ENCODE results near the gene PRRX1. TPM values are rescaled to one million over a fixed set of nuclear protein-coding genes. Genes with fewer than 3 reads are reported as not detected.

The PRRX1 gene
- total and polyA plus RNA-seq, 8 donors: 1.0 to 11.6 (median 2.3) TPM

- FAIRE-seq (no peak), DNase-seq (no peak), ATAC-seq (no peak)
- H3K27ac ChIP-seq: no peak overlapping the region
- H3K27me3 ChIP-seq: no peaks in the 10 kb centered on the region
- TF ChIP-seq, protein P1, sequence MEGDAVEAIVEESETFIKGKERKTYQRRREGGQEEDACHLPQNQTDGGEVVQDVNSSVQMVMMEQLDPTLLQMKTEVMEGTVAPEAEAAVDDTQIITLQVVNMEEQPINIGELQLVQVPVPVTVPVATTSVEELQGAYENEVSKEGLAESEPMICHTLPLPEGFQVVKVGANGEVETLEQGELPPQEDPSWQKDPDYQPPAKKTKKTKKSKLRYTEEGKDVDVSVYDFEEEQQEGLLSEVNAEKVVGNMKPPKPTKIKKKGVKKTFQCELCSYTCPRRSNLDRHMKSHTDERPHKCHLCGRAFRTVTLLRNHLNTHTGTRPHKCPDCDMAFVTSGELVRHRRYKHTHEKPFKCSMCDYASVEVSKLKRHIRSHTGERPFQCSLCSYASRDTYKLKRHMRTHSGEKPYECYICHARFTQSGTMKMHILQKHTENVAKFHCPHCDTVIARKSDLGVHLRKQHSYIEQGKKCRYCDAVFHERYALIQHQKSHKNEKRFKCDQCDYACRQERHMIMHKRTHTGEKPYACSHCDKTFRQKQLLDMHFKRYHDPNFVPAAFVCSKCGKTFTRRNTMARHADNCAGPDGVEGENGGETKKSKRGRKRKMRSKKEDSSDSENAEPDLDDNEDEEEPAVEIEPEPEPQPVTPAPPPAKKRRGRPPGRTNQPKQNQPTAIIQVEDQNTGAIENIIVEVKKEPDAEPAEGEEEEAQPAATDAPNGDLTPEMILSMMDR (IDR thresholded peaks at IDR 0.05): no peak
- H3K4me3 ChIP-seq: no peak overlapping the region
- H3K36me3 ChIP-seq: no peaks in the 10 kb centered on the region
- H3K4me1 ChIP-seq: no peaks in the 10 kb centered on the region
- no peaks in the 10 kb centered on the region for H3K9me3 ChIP-seq
- WGBS, 2 donors: 43 to 46% methylated on average over 2 of the region's 2 CpGs
- intact Hi-C loops (cut with DNase I): no loop called here
Observed at GRCh38 chr1:170749959-170750358, 86.0 kb downstream of the PRRX1 start.

DNA sequence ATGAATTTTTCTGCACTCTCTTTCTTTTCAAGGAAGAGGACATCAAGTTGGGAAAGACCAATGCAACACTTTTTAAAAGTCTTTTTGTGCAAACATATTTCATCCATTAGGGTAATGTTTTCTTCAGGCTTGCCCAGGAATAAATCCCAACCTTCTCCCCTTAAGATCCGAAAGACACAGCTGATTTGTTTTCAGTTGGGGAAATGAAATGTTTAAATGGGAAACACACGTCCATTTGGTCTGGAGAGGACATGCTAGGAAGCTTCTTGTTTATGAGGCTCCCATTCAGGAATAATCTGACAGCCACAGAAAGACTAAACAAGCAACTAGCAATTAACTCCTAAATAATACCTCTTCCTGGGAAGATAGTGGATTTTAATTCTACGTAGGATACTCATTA is 91.9 kb downstream of the PRRX1 start:
- no peak overlapping the region for H3K4me3 ChIP-seq
- H3K4me1 ChIP-seq: no peaks in the 10 kb centered on the region
- 50 to 62% methylated on average over 3 of the region's 3 CpGs for WGBS, 2 donors
- no peak overlapping the region for H3K27ac ChIP-seq
- ATAC-seq (no peak), DNase-seq (no peak), FAIRE-seq (no peak)
- intact Hi-C loops (cut with DNase I): no loop called here
- TF ChIP-seq, protein P1 (IDR thresholded peaks at IDR 0.05): no peak
- no peaks in the 10 kb centered on the region for H3K9me3 ChIP-seq
- H3K27me3 ChIP-seq: no peaks in the 10 kb centered on the region
- no peaks in the 10 kb centered on the region for H3K36me3 ChIP-seq

- Histone ChIP-seq H3K27ac (no peak overlapping the region), H3K36me3 (no peaks in the 10 kb centered on the region), H3K4me1 (no peaks in the 10 kb centered on the region), H3K9me3 (no peaks in the 10 kb centered on the region), H3K4me3 (no peak overlapping the region), H3K27me3 (no peaks in the 10 kb centered on the region)
- ATAC-seq: no peak
- intact Hi-C loops (cut with DNase I): no loop called here
- TF ChIP-seq, protein P1 (IDR thresholded peaks at IDR 0.05): no peak
- WGBS, 2 donors: 66 to 85% methylated on average over 2 of the region's 2 CpGs
- no peak for FAIRE-seq
- DNase-seq: no peak
Observed at GRCh38 chr1:170758992-170759391, 95.1 kb downstream of the PRRX1 start.

DNA sequence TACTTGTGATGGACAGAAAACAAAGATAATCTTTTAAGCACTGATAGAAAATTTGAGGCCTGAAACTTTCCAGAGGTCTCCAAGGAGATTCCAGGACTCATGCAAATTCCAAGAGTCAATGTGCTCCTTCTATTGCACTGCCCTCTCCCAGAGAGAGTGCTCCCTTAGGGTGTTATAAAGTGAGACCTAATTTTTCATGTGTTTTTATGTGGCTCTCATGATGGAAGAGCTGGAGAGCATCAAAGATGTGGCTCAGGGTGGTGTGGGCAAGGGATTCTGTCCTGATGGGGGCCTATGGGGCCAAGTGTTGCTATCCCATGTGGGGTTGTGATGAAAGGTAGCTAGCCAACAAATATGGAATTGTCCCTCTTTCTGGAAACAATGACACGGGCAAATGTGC is 101.3 kb downstream of the PRRX1 start:
- DNase-seq (no peak), ATAC-seq (no peak), FAIRE-seq (no peak)
- Histone ChIP-seq H3K9me3 (no peaks in the 10 kb centered on the region), H3K27me3 (no peaks in the 10 kb centered on the region), H3K27ac (no peak overlapping the region), H3K36me3 (no peaks in the 10 kb centered on the region), H3K4me1 (no peaks in the 10 kb centered on the region), H3K4me3 (no peak overlapping the region)
- intact Hi-C loops (cut with DNase I): no loop called here
- TF ChIP-seq, protein P1 (IDR thresholded peaks at IDR 0.05): no peak
- WGBS, 2 donors: 50 to 54% methylated on average over 1 of the region's 1 CpG

GRCh38 chr1:170765712-170766330 is 101.9 kb downstream of the PRRX1 start:
- no peak overlapping the region for H3K4me3 ChIP-seq
- intact Hi-C loops (cut with DNase I): no loop called here
- DNase-seq (no peak), ATAC-seq (no peak), FAIRE-seq (no peak)
- no peak overlapping the region for H3K27ac ChIP-seq
- H3K9me3 ChIP-seq: no peaks in the 10 kb centered on the region
- TF ChIP-seq, protein P1 (IDR thresholded peaks at IDR 0.05): peak in 2 of 4 donors; percentile 22 to 23
- no peaks in the 10 kb centered on the region for H3K36me3 ChIP-seq
- no peaks in the 10 kb centered on the region for H3K27me3 ChIP-seq
- no peaks in the 10 kb centered on the region for H3K4me1 ChIP-seq
- 52 to 67% methylated on average over 10 of the region's 10 CpGs for WGBS, 2 donors
